GM10266 (cell line): ENCODE data around the gene CLDN34.

Experiments
- DNase-seq: peaks from one replicate; pipeline ENCODE4 v3.0.0; 2012; ENCODE audit errors: extremely low spot score
- CTCF ChIP-seq: IDR thresholded peaks from 2 replicates; pipeline ENCODE4 v1.5.1; 2012; ENCODE audit warnings: mild to moderate bottlenecking, low read depth; ENCODE audit not compliant: control insufficient read depth, insufficient read depth; ENCODE audit errors: missing control alignments

CLDN34 gene

DNA sequence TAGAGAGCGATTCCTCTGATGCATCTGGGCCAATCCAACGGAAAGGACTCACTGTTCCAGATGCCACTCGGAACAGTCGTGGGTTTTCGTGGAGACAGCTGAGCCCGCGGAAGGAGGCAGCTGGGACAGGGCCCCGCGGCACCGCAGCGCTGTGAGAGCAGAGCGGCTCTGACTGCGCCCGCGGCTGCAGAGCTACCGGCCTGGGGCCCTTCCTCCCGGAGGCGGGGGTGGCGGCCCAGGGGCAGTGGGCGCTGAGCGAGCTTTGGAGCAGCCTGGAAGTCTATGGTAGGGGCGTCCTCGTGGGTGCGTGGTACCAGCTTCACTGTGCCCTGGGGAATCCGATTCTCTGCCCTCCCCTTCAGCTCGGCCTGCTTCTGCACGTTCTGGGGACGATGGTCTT, 24.9 kb downstream of the CLDN34 start:
- DNase-seq, result no peak
- TF ChIP-seq CTCF, result no peak

DNA sequence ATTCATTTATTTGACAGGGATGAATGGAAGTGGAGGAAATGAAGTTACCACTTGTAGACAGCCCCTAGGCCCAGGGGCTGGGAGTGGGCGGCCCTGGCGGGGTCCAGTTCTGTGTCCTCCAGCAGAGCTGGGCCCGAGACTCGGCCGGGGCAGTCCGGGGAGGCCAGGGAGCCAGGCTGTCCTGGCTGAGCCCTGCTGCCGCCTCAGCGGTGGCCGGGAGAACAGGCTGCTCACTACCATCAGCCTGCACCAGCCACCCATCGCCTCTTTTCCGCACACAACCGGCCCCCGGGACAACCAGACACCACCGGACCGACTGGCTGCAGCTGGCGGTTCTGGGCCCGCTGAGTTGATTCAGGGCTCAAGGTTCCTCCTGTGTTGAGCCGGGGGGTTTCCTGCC, 25.6 kb downstream of the CLDN34 start:
- no peak for TF ChIP-seq CTCF

DNA sequence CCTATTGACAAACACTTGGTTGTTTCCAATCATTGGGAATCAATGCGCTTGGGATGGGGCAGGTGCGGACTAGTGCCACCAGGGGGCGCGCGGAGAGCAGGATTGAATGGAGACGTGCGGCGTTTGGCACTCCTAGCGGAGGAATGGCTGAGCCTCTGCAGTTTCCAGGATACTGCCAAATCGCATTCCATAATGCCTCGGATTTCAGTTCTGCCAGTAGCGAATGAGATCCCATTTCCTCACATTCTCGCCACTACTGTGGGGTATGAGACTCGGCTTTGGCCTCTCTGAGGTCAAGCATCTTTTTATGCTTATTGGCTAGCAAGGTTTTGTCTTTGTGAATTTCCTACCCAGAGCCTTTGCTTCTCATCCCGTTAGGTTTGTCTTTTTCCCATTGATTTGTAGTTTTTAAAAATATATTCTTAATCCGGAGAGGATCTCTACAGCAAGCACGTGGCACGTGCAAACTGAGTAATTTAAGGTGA, 28.7 kb downstream of the CLDN34 start:
- peak; percentile 64 for DNase-seq
- TF ChIP-seq CTCF, result peak; percentile 76

More for the DNA sequence above, 25.6 kb downstream of the CLDN34 start:
- no peak for DNase-seq

DNA sequence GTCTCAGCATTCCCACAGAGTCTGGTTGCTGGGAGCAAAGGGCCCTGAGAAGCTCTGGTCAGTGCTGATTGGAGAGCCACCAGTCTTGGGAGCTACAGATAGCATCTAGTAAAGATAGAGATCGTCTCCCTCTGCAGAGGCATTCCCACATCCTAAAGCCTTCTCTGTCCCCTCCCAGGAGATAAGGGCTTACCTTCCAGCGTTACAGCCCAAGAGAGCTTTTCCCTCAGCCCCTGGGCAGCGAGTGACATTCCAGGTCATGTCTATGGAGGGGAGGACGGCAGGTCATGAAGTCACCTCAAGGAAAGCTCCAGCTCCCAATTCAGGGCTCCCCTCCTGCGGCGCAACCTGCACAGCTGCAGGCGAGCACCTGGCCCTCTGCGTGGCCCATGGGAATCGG, 29.9 kb downstream of the CLDN34 start:
- no peak for TF ChIP-seq CTCF

DNA sequence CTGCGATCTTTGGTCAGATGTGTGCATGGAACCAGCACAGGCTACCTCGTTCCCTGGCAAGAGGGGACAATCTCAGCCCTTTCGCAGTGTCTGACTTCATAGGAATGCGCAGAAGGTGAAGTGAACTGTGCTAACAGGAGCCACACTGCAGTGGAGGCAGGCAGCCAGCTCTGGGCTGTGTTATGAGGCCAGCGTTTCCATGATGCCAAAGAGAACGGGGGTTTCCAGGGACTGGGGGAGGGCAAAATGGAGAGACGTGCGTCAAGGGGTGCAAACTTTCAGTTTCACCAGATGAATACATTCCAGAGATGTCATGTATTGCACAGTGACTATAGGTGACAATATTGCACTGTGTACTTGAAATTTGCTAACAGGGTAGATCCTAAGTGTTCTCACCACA, 30.4 kb downstream of the CLDN34 start:
- peak; percentile 61 for DNase-seq
- no peak for TF ChIP-seq CTCF

More for the DNA sequence above, 29.9 kb downstream of the CLDN34 start:
- DNase-seq, result no peak

GRCh38 chrX:10001496-10001895, 34.3 kb downstream of the CLDN34 start:
- no peak for DNase-seq
- no peak for TF ChIP-seq CTCF

- no peak for TF ChIP-seq CTCF
- no peak for DNase-seq
Measured at GRCh38 chrX:10004832-10005475, 37.8 kb downstream of the CLDN34 start.
